Fibroblast of peridontal ligament (primary cell): ENCODE data around the gene BRD3OS.

ENCODE experiments used
- DNase-seq: peaks from one replicate; pipeline ENCODE4 v3.0.0-alpha.2; 2010; ENCODE audit errors: extremely low read depth

Gene BRD3OS

DNA sequence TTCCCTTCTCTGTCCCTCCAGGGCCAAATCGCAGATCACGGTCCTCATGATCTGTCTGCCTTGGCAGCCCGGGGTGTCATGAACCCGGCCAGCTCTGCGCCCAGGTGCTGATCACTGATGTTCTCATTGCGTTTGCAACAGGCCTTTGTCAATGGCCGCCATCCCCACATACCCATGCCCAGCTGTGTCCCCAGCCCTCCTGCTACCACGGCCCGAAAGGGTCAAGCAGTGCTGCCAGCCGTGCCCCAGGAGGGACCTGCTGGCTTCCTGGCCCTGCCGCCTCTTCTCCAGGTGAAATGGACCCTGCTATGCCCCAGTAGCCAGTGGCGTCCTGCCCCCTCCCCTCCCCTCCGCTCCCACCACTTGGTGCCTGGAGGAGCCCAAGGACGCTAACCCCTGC is 20.4 kb upstream of the BRD3OS start:
- DNase-seq, result no peak

GRCh38 chr9:134005381-134005780 is 19.9 kb upstream of the BRD3OS start:
- DNase-seq, result no peak

DNA sequence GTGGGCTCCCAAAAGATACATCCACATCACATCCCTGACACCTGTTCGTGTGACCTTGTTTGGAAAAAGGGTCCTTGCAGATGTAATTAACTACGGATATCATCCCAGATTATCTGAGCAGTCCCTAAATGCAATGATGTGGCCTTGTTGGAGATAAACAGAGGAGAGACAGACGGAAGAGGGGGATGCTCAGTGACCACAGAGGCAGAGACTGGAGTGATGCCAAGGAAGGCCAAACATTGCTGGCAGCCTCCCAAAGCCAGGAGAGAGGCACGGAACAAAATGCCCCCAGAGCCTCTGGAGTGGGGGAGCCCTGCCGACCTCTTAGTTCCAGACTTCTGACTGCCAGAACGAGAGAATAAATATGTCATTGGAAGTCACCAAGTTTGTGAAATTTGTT is 18.1 kb upstream of the BRD3OS start:
- DNase-seq, result no peak

DNA sequence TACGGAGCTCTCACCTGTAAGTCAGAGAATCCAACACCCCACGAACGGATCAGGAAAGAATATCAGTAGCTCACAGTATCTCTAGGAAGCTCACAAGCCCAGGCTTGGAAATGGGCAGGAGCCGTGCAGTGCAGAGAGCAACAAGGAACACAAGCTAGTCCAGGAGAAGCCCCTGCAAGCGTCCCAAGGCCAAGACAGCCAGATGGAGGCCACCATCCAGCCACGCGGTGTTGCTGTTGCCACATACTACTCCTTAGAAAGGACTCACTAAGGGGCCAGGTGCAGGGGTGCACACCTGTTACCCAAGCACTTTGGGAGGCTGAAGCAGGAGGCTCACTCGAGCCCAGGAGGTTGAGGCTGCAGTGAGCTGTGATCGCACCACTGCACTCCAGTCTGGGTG is 17.7 kb upstream of the BRD3OS start:
- DNase-seq, result no peak

DNA sequence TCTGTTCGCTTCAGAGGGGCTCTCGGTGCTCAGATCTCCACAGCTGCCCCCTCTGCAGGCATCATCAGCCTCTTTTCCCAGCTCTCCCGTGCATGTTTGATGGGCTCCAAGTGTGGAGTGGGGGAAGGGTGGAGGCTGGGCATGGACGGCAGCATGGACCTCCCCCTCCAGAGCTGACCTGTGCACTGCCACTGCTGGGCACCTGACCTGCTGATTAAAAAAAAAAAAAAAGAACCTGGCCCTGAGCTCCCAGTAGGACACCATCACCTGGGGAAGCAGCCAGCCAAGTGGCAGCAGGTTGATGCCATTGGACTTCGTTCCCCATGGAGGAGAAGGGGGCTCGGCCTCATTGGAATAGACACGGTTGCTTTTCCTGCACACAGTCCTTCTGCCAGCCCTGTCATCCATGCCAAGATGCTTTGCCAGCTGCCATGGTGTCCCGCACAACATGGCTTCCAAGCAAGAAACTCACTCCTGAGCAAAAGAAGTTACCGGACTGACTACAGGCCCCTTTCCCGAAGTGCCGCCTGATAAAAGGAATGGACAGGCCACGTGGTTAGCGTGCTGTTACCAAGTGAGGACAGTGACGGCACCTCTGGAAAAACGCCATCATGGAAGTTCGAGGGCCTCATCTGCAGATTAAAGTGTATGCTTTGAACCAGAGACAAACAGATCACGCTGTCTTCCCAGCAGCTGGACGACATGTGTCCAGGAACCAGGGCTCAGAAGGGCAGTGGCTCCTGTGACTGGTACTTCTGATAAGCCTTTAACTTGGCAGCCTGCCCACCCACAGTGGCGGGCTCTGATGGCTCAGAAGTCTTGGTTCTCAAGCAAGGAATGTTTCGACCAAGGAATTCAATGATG is 14.7 kb upstream of the BRD3OS start:
- no peak for DNase-seq

- no peak for DNase-seq
These were observed 13.9 kb upstream of the BRD3OS start for GRCh38 chr9:134011401-134011800.

- DNase-seq, result no peak
These were observed 10.3 kb upstream of the BRD3OS start for GRCh38 chr9:134014946-134015345.

- DNase-seq, result no peak
These were observed 978 bp upstream of the BRD3OS start for GRCh38 chr9:134024214-134024792.

- DNase-seq, result peak; percentile 18
These were observed 593 bp downstream of the BRD3OS start for GRCh38 chr9:134025606-134026541.

GRCh38 chr9:134026581-134026980 is 1.3 kb downstream of the BRD3OS start:
- no peak for DNase-seq

GRCh38 chr9:134026981-134027380 is 1.7 kb downstream of the BRD3OS start:
- DNase-seq, result no peak

DNA sequence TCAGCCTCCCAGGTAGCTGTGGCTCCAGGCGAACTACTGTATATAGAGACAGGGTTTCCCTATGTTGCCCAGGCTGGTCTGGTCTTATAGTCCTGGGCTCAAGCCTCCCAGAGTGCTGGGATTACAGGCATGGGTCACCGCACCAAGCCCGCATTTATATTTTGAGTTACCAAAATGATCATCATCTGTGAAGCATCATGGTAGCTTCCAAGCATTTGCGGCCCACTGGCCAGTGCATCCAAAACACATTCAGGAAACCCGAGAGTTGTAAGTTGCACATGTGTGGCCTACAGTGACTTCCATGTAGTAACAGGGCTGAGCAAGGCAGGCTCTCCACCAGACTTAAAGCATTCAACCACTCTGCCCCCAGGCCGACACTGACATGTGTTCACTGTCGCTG is 2.3 kb downstream of the BRD3OS start:
- DNase-seq, result no peak

- no peak for DNase-seq
These were observed 2.8 kb downstream of the BRD3OS start for GRCh38 chr9:134028076-134028475.

DNA sequence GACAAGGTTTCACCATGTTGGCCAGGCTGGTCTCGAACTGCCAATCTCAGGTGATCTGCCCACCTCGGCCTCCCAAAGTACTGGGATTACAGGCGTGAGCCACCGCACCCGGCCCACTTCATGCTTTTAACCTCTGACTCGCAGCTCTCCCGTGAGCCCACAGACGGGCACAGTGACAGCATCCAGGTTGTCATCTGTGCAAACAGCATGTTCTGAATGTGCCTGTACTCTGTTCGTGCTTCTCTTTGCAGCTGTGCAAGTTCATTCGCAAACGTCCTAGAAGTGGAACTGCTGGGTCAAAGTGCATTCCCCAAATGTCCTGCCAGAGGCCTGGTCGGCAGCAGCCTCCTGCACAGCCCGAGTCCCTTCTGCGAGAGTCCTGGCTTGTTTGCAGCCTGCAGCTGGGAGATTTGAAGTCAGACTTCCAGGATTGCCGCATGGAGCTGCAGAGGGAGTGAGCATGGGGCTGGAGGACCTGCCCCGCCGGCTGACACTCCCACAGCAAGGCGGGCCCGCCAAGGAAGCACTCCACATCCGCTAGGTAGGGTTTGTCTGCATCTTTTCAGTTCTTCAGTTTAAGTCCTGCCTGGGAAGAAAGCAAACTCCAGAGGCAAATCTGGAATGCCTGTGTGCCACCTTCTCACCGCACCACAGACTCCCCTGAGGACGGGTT is 3.4 kb downstream of the BRD3OS start:
- no peak for DNase-seq

DNA sequence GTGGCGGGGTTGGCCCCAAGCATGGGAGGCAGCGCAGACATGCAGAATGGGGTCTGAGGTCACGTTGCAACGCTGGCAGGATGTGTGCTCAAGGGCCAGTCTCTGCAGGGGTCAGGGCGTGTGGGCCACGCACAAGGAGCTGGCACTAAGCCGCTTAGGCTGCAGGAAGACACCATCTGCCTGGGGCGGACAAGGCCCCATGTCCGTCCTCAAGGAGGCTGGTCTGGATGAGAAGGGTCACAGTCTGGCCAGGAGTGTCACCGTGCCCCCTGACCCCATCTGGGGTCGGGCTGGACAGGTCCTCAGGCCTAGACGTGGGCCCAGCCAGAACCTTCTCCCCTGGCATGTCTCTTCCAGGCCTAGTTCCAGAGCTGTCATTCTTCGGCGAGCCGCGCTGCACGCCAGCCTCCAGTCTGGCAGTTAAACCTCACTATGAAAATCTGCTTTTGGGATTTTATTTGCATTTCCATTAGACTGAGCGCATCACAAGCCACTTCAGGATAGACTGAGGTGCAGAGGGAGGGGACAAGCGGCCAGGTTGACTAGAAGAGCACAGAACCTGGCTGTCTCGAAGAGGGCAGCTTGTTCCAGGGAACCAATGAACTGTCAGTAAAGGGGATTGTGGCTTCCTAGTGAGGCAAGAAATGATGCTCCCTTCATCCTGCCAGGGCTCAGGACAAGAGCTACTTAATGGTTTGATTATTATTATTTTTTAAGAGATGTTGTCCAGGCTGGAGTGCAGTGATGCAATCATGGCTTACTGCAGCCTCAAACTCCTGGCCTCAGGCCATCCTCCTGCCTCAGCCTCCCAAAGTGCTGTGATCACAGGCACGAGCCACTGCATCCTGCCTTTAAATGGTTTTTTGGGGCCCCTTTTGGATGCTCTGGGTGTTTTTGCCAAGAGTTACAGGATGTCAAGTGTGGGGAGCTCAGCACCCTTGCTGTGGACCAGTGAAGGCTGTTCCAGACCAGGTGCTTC is 4.3 kb downstream of the BRD3OS start:
- no peak for DNase-seq

DNA sequence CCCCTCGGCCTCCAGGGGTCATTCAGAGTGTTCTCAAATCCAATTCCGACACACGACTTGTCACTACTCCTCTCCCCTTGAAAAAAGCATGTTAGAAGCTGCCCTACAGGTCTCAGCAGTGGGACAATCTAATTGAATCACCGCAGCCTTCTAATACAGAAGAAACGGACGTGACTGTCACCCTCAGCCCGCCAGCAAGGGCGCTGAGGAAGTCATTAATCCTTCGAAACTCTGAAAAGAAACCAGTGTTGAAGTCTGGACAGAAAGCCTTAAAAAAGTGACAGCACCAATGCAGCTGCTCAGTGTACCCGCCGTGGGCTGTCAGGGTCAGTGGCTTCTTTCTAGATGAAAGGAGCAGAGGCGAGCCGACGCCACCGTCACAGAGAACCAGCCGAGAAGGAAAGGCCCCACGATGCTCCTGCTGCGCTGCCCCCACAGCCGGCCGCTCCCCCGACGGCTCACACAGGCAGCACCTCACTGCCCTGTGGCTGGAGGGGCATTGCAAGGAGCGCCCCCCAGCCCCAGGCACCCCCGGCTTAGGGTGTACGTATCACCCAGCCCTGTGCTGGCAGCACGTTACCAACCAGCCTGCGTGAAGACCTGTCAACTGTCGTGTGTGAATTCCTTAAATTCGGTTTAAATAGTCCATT is 5.7 kb downstream of the BRD3OS start:
- no peak for DNase-seq

DNA sequence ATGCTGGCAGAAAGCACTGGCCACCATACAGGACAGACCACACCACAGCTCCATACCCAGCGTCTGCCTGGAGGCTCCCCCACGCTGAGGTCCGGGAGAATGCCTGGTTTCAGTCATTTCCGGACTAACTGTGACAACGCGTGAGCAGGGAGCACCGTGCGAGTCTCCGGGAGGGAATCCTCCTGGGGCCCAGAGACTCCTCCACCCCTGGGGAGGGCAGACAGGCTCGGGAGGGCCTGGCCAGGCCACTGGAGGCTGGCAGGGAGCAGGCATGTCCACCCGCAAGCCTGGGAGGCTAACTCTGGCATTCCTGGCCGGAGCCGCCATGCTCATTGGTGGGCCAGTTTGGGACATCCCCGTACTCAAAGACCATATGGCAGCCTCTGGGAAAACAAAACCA is 6.5 kb downstream of the BRD3OS start:
- DNase-seq, result no peak

GRCh38 chr9:134032456-134033222 is 7.4 kb downstream of the BRD3OS start:
- no peak for DNase-seq

DNA sequence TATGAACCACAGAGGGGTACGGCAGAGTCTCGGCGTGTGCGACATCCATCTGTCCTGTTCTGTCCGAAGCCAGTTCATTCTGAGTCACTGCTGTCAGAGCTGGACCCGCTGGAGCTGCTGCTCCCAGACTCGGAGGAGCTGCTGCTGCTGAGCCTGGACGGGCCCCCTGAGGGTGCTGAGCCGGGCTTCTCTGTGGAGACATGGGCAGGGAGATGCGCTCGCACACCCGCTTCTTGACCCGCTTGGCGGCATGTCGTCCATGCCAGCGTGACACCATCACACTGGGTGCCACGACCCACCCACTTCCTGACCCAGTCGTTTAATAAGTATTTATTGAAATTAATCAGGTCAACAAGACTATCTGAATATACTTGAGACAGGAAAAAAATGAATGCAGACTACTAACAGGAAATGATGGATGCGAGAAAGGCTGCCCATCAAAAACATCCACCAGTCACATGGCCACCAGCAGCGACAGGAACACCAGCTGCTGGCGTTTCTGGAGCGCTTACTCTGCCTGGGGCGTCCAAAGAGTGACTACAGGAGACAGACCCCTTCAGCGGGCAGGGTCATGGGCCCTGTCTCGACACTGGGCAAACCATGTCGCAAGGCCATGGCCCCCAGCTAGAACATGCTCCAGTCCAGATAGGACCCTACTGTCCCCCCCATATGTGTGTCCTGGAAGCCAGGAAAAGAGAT is 8.4 kb downstream of the BRD3OS start:
- DNase-seq, result no peak
